CD4-positive, alpha-beta T cell treated with Interleukin-2 at 100 ng/mL for 4 hours (primary cell): Measurements from ENCODE around the gene CXCL5.

Experiments used
- DNase-seq: peaks from one replicate; pipeline ENCODE4 v3.0.0-alpha.2; 2020; ENCODE audit warnings: low spot score

Gene CXCL5

DNA sequence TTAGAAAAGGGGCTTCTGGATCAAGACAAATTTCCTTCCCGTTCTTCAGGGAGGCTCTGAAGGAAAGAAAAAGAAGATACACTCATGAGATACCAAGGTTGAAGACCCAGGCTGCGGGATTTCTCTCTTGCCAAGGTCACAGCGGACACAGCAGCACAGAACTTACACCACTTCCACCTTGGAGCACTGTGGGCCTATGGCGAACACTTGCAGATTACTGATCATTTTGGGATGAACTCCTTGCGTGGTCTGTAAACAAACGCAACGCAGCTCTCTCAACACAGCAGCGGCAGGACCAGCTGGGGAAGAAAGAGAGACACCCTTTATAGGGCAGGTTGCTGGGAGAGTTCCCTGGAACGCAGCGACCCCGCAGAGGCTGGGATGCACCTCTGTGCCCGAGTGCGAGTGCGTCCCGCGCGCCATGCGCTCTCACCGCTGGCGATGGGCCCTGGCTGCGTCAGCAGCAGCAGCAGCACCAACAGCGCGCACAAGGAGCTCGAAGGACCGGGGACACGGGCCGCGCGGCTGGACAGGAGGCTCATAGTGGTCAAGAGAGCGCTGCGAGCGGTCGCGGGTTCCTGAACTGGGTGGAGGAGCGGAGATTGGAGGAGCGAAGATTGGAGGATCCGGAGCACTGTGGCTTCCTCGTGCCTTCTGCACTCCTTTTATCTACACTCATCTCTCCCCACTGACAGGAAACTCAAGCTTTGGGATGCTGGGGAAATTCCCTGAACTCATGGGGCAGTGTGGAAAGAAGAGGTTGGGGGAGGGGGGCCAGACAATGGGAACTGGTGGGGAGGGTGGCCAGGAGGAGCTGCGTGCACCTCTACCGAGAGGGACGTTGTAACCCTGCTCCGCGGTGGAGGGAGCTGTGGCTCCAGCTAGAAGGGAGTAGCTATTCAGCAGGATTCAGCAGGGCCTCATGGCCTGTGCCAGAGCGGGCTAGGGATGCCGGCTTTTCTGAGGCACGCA, at the start of gene CXCL5:
TSS of gene CXCL5 (minus strand) at position 638 of the 972 bp plus-strand sequence. CDS start at position 542, 96 bp downstream.
- DNase-seq = no peak

DNA sequence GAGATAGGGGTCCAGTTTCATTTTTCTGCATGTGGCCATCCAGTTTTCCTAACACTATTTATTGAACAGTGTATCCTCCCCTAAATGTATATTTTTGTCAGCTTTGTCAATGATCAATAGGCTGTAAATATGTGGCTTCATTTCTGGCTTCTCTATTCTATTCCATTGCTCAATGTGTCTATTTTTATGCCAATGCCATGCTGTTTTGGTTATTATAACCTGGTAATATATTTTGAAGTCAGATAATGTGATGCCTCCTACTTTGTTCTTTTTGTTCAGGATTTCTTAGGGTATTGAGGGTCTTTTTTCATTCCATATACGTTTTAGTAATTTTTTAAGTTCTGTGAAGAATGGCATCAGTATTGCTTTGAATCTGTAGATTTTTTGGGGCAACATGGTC, 48.7 kb upstream of the CXCL5 start:
- DNase-seq = no peak

DNA sequence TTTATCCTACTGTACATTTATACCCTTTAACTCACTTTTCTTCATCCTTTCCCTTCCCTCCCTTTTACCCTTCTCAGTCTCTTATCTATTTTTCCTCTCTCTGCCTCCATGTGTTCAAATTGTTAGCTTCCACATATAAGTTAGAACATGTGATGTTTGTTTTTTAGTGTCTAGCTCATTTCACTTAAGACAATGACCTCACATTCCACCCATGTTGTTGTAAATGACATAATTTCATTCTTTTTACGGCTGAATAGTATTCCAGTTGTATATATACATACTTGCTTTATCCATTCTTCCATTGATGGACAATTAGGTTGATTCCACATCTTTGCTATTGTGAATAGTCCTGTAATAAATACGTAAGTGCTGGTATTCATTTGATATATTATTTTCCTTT, 47.3 kb upstream of the CXCL5 start:
- DNase-seq = no peak

DNA sequence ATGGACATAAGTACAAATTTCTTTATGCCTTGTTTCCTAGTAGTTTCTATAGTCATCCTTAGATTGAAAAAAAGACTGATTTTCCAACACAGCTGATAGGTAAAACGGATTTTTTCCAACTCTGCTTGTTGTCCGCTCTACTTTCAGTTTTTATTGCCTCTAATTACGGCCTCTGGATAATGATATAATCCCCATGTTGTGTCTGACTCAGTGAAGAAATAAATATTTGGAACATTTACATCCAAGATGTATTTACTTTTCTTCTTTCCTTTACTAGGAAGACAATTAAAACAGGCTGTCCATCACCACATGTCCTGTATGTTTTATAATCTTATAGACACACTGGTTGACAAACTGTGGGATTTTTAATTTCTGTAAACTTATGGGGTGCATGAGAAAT, 46.8 kb upstream of the CXCL5 start:
- DNase-seq = no peak

DNA sequence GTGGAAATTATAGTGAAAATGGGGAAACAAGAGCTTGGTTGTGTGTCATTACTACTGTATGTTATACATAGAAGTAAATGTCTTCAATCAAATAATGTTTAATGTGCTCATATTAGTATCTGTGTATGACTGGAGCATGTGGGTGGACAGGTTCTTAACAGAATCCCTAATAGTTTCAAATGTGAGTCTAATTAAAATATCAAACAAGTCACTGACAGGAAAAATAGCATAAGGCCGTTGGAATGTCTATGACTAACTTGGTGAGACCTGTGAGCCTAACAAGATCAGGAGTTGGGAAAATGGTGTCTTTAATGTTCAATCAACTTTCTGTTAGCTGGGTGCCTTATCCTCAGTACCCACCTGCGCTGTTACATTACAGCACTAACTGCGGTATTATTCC, 46.2 kb upstream of the CXCL5 start:
- DNase-seq = no peak

DNA sequence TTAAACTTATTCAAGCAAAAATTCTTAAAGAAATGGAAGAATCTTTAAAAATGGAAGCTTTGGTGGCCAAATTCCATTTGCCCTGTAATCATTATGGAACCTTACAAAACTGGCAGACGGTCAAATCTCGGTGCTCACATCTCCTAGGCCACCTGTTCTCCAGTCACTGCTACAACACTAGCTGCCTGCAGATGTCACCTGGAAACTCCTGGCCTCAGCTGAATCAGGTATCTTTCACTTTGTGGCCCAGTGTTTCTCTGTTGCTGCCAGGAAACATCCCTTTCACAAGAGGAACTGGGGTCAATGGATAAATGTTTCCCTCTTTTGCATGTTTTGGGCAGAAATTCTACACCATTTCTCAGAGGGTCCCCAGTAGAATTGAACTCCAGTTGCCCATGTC, 44.2 kb upstream of the CXCL5 start:
- DNase-seq = no peak

DNA sequence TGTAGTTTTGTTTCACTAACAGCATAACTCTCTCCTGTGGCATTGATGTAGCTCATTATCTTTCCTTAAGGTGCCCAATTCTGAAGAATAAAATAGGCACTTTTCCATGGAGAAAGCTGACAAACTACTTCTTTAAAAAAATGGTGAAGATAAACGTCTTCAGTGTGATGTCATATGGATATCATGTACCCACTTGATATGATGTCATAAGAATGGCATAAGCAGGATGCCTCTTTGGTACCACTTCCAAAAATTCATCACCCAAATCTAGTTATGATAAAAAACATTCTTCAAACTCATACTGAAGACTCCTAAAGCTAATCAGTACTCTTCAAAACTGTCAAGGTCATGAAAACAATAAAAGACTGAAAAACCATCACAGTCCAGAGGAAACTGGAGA, 42.9 kb upstream of the CXCL5 start:
- DNase-seq = no peak

DNA sequence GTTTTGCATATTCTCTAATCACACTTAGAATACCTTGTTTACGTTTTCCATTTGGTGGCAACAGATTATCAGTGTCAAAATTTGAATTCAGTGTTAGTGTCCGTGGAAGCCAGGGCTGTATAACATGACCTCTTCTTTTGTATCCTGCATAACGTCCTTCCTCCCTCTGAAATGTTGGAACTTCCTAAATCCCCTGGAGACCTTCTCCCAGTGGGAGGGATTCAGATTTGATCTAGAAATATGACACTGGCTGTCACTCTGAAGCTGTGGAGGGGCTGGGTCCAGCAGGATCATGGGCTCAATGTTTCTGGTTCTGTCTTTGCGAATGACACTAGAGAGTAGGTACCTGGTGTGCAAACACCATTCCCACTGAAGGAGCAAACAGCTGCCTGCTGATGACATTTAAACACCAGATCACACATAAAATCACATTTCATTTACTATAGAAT, 40.9 kb upstream of the CXCL5 start:
- no peak for DNase-seq

DNA sequence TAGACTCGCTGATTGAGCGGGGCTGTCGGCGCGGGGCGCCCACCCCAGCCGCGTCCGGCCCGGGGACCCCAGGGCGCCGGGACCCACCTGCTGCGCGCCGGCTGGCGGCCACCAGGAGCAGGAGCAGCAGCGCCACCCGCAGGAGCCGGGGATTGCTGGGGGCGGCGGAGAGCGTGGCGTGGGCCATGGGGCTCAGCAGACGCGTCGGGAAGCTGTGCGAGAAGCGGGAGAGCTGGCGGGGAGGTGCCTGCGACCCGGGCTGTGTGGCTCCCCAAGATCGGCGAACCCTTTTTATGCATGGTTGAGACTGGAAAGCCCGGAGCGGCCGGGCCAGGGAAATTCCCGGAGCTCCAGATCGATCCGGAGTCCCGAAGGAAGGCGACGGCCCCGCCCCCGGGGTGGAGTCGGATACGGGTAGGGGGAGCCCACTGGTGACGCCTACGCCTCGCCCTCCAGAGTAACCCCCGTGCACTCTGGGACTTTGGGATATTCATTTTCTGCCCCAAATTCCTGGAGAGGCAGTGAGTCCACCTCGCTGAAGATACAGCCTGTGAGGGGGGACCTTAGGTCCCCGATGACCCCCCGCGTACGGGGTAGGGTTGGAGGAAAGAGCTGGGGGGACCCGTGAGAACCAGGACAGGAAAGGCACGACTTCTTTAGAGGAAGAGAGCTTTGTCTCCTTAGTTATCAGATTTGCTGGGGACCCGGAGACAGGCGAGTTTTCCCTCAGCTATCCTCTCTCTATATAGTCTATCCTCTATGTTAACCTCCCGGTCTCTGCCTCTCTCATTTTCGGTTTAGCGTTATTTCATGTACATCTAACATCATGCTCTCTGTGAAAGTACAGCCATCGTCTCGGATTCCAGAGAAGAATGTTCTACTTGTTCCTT, 40.2 kb upstream of the CXCL5 start, which contains the start of gene CXCL3:
TSS of gene CXCL3 (minus strand) at position 265 of the 890 bp plus-strand sequence. CDS start at position 187, 78 bp downstream.
- no peak for DNase-seq

DNA sequence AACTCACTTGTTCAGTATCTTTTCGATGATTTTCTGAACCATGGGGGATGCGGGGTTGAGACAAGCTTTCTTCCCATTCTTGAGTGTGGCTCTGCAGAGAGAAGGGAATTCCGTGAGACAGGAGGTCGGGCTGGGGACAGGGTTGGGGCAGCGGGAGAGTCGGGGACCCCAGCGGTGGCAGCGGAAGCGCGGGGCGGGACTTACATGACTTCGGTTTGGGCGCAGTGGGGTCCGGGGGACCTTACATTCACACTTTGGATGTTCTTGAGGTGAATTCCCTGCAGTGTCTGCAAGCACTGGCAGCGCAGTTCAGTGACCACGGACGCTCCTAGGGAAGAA, 39.6 kb upstream of the CXCL5 start:
- no peak for DNase-seq

DNA sequence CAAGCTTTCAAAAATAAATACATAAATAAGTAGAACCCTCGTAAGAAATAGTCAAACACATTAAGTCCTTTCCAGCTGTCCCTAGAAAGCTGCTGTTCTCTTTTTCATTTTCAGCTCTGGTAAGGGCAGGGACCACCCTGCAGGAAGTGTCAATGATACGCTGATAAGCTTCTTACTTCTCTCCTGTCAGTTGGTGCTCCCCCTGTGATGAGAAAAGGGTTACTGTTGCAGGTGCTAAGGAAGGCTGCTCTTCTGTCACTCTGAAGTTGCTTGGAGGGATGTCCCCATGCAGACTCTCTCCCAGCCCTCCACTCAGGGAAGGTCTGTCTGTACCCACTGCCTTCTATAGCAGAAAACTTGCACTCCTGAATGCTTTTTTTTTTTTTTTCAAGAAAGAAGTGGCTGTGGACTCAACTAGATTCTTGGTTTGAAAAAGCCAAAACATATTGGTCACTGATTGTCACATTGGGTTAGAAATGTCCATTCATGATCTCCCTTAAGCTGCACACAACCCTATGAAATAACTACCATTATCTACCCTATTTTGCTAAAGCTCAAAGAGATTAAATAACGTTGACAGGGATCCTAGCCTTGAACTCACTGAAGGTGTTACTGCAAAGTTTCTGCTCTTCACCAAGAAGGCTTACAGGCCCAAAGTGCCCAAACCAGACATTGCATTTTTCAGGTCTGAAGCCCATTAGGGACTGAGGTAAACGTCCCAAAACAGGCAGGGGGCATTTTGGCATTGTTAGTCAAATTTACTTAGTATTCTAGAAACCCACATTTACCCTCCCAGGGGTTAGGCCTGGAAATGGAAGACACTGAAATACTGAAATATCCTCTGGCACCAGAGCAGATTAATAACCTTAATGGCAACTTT, 38.8 kb upstream of the CXCL5 start:
- DNase-seq = no peak

DNA sequence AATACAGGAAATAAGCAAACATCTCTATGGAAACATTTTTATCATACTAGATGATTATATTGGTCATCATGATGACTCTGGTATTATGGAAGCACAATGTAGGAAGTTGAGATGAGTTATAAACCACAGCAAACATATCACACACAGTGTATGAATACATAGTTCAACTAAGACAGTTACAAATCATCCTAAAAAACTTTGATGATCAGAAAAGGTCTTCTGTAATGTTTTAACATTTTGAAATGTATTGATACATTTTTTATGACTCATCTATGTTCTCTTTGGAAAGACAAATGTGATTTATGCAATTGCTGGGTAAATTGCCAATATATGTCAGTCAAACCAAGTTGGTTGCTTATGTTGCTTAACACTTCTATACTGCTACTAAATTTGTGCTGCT, 35.3 kb upstream of the CXCL5 start:
- no peak for DNase-seq

DNA sequence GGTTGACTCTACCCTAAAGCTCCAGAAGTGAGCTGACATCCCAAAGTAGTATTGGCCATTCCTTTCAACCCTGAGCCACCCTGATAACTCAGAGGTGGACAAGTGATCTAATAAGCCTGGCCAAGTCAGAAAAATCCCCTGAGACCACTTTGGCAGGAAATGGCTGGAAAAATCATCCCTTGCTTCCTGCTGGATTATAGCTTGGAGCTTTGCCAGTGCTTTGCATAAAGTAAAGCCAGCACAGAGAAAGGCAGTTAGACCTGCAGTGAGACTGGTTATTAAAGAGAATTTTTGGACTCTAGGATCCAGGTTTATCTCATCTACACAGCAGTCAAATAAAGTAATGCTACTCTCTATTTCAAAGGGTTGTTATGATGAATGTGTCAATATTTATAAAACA, 33.6 kb upstream of the CXCL5 start:
- no peak for DNase-seq

DNA sequence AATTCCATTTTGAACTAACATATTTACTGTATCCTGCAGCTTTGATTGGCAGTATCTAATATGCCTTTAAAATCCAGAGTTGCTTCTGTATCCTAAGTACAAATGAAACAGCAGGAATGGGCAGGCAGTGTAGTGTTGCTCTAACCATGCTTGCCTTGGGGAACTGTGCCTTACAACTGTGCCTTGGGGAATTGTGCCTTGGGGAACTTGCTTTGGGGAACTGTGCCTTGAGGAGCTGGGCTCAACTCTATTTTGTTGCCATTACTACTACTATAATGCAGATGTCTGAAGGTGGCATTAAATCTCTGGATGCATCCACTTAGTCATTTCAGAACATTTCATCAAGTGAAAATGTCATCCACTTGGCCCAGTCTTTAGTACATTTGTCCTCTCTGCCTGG, 33.1 kb upstream of the CXCL5 start:
- DNase-seq = no peak

DNA sequence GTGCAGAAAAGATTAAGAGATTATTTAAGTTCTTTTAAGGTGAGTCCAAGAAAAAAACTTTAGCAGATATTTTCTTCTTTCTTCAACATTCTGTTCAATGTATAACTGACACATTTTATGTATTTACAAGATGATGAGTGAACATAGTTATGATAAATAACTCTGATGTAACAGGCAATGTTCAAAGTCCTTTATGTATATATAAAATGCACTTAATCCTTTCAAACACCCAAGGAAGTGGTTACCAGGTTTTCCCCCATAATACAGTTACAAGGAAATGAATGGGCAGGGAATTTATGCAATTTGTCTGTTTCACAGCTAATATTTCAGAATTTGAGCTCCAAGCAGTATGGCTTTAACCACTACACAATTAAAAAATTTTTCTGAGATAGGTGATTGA, 31.8 kb upstream of the CXCL5 start:
- no peak for DNase-seq

DNA sequence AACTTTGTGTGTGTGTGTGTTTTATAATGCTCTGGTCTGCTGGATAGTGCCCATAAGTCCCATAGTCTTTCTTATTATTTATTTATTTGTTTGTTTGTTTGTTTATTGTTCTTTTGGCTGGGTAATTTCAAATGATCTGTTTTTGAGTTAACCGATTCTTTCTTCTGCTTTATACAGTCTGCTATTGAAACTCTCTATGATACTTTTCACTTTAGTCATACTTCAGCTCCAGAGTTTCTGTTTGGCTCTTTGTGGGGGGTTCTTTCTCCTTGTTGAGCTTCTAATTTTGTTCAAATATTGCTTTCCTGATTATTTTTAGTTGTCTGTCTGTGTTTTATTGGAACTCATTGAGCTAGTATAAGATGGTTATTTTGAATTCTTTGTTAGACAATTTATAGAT, 30.0 kb upstream of the CXCL5 start:
- DNase-seq = no peak

DNA sequence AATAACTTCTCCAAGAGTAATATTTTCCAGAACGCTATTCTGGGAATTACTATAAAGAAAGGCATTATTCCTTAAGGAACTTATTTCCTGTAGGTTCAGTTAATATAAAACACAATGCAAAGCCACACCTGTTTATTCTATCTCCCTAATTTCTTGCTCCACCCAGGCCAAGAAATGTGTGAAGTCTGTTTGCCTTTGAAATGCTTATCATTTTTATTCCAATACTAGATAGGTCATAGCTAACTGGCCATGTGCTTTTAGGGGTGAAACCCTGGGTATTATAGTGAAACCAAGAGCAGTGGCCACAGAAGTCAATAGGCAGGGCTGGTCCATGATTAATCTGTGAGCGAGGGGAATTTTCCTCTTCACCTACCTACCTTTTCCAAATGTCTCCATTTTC, 25.2 kb upstream of the CXCL5 start:
- no peak for DNase-seq

DNA sequence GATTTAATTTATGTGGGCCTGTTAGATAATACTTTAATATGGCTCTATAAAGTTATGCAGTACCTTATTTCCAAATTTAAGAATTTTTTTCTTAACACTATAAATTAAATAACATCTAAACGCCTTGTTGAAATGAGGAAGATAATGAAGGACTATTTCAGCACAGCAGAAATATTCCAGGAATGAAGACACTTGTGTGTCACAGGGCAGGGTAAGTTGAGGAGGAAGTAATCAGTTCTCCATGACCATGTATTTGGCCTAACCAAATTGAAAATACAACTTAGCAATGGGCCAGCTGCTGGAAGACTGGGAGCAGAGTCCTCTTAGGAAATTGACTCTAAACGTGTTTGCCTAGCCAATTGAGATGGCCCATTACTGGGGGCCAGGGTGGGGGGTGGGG, 23.1 kb upstream of the CXCL5 start:
- no peak for DNase-seq

DNA sequence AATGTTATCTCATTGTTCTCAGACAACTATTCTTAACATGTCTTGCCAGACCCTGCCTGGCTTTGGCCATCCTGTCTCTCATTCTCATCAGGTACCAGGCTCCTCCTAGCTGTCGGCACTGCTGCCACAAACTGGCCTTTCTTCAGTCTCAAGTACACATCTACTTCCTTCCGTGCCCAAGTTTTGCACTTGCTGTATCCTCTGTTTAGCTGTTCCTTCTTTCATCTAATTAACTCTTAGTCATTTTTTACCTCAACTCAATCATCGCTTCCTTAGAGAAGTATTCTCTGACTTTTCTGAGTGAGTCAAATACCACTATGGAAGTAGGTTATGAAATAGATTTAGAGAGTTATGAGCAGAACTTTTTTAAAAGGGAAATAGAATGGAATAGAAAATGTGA, 20.3 kb upstream of the CXCL5 start:
- no peak for DNase-seq

DNA sequence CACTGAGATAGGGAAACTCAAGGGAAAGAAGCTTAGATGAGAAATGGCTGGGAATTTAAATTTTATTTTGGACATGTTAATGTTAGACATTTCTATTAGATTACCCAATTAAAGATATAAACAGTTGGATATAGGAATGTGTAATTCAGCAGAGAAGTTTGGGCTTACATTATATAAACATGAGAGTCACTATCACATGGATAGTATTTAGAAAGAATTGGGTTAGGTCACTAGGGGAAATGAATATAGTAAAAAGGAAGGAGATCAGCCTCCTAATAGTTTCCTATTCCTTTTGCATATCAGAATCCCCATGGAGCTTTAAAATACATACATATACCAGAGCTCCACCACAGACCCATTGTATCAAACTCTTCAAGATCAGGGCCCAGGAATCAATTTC, 19.6 kb upstream of the CXCL5 start:
- no peak for DNase-seq

DNA sequence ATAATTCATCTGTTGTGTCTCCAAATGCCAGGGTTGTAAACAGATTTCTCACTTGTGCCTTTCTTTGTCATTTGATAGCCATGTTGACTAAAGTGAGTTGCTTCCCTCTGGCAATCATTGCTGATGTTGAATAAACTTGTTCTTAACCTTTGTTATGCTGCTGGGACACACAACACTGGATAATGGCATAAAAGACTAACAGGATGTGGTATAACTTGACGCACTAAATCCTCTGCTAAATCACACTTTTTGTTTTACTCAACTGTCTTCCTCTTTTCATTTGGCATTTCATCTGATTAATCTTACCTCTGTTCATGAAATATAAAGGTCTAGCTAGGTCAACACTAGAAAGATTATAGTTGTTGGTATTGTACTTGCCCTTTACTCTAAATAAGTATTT, 17.6 kb upstream of the CXCL5 start:
- DNase-seq = no peak
